HL-60 (cell line): Measurements from ENCODE around the gene PRELP.

Source experiments
- DNase-seq, 2 experiments: peaks; one replicate each; pipeline ENCODE4 v3.0.0-alpha.2; 2010 to 2020; ENCODE audit warnings: low read depth in 1 of 2, low spot score in 1 of 2
- H3K27ac ChIP-seq: fragments of 250-450 bp; sonication (Bioruptor Pico); replicated peaks from 2 replicates; pipeline ENCODE4 v1.5.1; 2020; ENCODE audit warnings: mild to moderate bottlenecking, moderate library complexity
- H3K27me3 ChIP-seq: fragments of 250-450 bp; sonication (Bioruptor Pico); 2 replicates; pipeline ENCODE4 v1.5.1; 2021; ENCODE audit warnings: mild to moderate bottlenecking, moderate library complexity; ENCODE audit not compliant: insufficient read depth, poor library complexity, severe bottlenecking
- H3K4me3 ChIP-seq: replicated peaks from 2 replicates; pipeline ENCODE4 v1.5.1; 2011; ENCODE audit warnings: mild to moderate bottlenecking, control low read depth, low read length; ENCODE audit not compliant: insufficient read depth
- CTCF ChIP-seq: IDR thresholded peaks from one replicate; pipeline ENCODE4 v1.5.1; 2011; ENCODE audit warnings: low read length, control low read depth, inconsistent platforms; ENCODE audit not compliant: insufficient read depth
- GABPA ChIP-seq: IDR thresholded peaks from 2 replicates; pipeline ENCODE4 v1.6.1; 2012; ENCODE audit warnings: low read depth
- POLR2AphosphoS5 ChIP-seq: IDR thresholded peaks from 2 replicates; pipeline ENCODE4 v1.6.1; 2012; ENCODE audit warnings: low read depth
- REST ChIP-seq: IDR thresholded peaks from 2 replicates; pipeline ENCODE4 v1.6.1; 2012; ENCODE audit warnings: low read depth; ENCODE audit not compliant: insufficient replicate concordance
- SPI1 ChIP-seq: IDR thresholded peaks from 2 replicates; pipeline ENCODE4 v1.6.1; 2012; ENCODE audit warnings: low read depth, mild to moderate bottlenecking, borderline replicate concordance

The PRELP gene

DNA sequence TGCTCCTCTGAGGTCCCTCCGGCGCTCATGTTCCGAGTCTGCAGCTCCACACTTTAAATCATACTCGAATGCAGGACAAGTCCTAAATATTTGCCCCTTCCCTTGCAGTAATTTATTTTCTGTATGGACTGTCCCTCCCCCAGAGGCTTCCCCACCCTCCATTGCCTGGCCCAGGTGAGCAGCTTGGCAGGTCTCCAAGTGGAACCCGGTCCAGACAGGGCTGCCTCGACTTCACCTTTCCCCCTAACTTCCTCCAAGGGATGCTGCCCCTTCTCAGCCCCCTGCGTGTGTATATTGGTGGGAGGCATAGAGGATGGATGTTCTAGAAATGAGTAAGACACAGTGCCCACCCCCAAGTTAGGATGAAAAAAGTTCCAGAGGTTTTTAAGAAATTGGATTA, 12.9 kb downstream of the PRELP start:
- no peak overlapping the region for H3K27ac ChIP-seq
- TF ChIP-seq POLR2AphosphoS5 (no peak), SPI1 (no peak)
- peaks cover 8% of the 10 kb centered on the region for H3K27me3 ChIP-seq
- no peak overlapping the region for H3K4me3 ChIP-seq
- DNase-seq: no peak

DNA sequence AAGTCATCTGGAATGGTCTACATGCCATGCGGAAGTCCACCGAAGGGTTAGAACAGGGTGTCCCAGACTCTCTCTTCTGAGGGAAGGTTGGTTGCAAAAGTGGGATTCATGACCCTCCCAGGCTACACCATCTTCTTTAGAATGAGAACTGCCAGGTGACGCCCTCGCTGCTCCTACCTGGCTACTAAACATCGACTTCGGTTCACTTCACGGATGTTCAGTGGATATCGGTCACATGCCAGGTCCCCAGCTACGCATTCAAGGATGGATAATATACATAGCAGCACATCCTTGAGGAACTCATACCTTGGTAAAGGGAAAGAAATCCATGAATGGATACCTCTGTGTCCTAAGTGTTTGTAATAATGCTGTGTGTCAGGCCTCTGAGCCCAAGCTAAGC, 15.0 kb downstream of the PRELP start:
- no peak overlapping the region for H3K4me3 ChIP-seq
- DNase-seq: no peak
- no peak overlapping the region for H3K27ac ChIP-seq
- H3K27me3 ChIP-seq: peaks cover 8% of the 10 kb centered on the region
- TF ChIP-seq SPI1 (no peak), POLR2AphosphoS5 (no peak), CTCF (no peak), GABPA (no peak)

DNA sequence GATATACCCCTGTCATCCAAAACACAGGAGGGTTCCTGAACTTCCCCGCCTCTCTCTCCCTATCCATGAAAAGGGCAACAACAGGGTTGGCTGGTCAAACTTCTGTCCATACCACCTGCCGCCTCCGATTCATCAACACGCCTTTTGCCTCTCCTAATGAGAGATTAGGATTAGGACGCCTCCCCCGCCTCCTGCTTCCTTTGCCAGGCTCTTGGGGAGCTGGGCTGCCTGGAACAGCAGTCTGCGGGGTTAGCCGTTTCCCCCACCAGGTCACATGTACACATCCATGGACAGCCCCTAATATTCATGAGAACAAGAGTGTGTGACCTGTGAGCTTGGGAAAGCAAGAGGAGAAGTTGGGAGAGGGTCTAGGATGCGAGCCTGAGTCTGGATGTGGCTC, 16.1 kb downstream of the PRELP start:
- Histone ChIP-seq H3K27me3 (peaks cover 8% of the 10 kb centered on the region), H3K27ac (no peak overlapping the region), H3K4me3 (no peak overlapping the region)
- TF ChIP-seq REST (no peak), CTCF (no peak), POLR2AphosphoS5 (no peak), GABPA (no peak), SPI1 (no peak)
- DNase-seq: no peak

DNA sequence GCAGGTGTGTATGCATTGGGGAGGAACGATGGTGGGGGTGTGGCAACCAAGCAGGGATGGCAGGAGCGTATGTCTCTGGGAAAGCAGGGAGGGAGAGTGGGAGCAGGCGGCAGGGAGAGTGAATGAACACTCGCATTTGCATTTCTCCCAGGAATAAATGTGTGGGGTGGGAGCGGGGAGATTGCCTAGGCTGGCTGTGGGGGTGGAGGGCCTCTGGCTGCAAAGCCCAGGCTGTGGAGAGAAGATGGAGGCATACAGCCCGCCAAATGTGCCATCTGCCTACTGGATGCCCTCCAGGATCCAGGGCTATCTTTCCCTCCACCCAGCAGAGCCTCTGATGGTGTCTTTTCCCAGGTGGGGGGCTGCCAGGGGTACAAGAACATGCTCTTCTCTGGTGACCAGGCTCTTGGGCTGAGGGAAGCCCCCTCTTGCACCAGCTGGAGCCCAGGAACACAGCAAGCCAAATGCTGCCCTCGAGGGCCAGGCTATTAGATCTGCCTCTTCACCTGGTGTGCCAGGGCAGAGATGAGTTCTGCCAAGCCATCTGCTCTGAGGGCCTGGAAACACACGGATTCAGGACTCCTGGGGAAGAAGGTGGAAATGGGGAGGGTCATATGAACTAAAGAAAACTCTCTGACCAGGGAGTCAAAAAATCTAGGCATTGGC, 16.6 kb downstream of the PRELP start:
- no peak for TF ChIP-seq POLR2AphosphoS5
- no peak for DNase-seq
- H3K4me3 ChIP-seq: no peak overlapping the region
- H3K27me3 ChIP-seq: peaks cover 8% of the 10 kb centered on the region
- H3K27ac ChIP-seq: no peak overlapping the region

DNA sequence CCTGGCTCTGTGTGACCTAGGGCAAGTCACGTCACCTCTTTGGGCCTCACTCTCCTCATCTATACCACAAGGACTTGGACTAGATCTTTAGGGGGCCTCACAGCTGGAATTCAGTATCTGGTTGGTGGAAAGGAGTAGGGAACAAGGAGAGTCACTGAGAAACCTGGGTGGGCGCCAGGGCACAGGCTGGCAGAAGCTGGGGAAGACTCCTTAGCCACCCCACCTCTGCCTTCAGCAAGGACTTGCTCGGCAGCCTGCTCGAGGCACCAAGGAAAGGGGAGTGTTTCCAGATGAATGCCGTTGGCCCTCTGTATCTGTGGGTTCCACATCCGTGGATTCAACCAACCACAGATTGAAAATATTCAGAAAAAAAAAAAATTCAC, 17.1 kb downstream of the PRELP start:
- no peak for DNase-seq
- TF ChIP-seq SPI1 (no peak), REST (no peak), GABPA (no peak), CTCF (no peak), POLR2AphosphoS5 (no peak)
- H3K27me3 ChIP-seq: peaks cover 8% of the 10 kb centered on the region
- H3K4me3 ChIP-seq: no peak overlapping the region
- H3K27ac ChIP-seq: no peak overlapping the region
